AG09319 (cell line): ENCODE measurements around the gene YDJC.

ENCODE experiments used
- DNase-seq: peaks from one replicate; pipeline ENCODE4 v3.0.0-alpha.2; 2010; ENCODE audit warnings: low read depth; ENCODE audit errors: extremely low read depth
- CTCF ChIP-seq: IDR thresholded peaks from 2 replicates; pipeline ENCODE4 v1.5.1; 2011; ENCODE audit warnings: low read depth, mild to moderate bottlenecking, inconsistent platforms, low read length, moderate library complexity

Gene YDJC

GRCh38 chr22:21659864-21660525, 30.2 kb upstream of the YDJC start:
- no peak for DNase-seq
- no peak for TF ChIP-seq CTCF

- TF ChIP-seq CTCF, result no peak
- no peak for DNase-seq
These were observed 27.7 kb upstream of the YDJC start for GRCh38 chr22:21657360-21658032.

GRCh38 chr22:21657020-21657359, 27.2 kb upstream of the YDJC start:
- no peak for DNase-seq
- TF ChIP-seq CTCF, result no peak

GRCh38 chr22:21652547-21653545, 23.0 kb upstream of the YDJC start:
- no peak for DNase-seq
- no peak for TF ChIP-seq CTCF

GRCh38 chr22:21652010-21652546, 22.3 kb upstream of the YDJC start:
- TF ChIP-seq CTCF, result no peak
- peak; percentile 45 for DNase-seq

- no peak for TF ChIP-seq CTCF
- DNase-seq, result no peak
These were observed 21.7 kb upstream of the YDJC start for GRCh38 chr22:21651521-21652009.
